Body of pancreas (tissue), 4 donors: ENCODE measurements around the gene CSNK1A1L. TPM values are rescaled to one million over a fixed set of nuclear protein-coding genes. Genes with fewer than 3 reads are reported as not detected.

ENCODE experiments used
- ATAC-seq: fragments of 150-250 bp; one replicate; pipeline ENCODE4 v1.9.1; 2016
- DNase-seq, 4 donors: peaks; one replicate each; pipeline ENCODE4 v3.0.0-alpha.2; 2019
- H3K27ac ChIP-seq, 4 donors: fragments of 200-600 bp; sonication (generic); 1 replicate in 3 of 4; 2 replicates in 1 of 4; pipeline versions ENCODE4 v1.5.1 to v1.6.1; 2016 to 2019; ENCODE audit warnings: mild to moderate bottlenecking in 1 of 4, mixed read lengths in 1 of 4, moderate library complexity in 1 of 4
- H3K27me3 ChIP-seq, 2 donors: fragments of 200-600 bp; sonication (generic); one replicate each; pipeline ENCODE4 v1.6.0; 2016; ENCODE audit warnings: mild to moderate bottlenecking in 1 of 2
- H3K36me3 ChIP-seq, 2 donors: fragments of 200-600 bp; sonication (generic); replicated peaks in 1 of 2; 2 replicates each; pipeline ENCODE4 v1.5.1; 2016; ENCODE audit warnings: low read depth in 2 of 2; ENCODE audit not compliant: insufficient read depth in 1 of 2
- H3K4me1 ChIP-seq: fragments of 200-600 bp; sonication (generic); one replicate; pipeline ENCODE4 v1.6.0; 2016
- H3K4me3 ChIP-seq, 2 donors: fragments of 200-600 bp; sonication (generic); 1 replicate in 1 of 2; 2 replicates in 1 of 2; pipeline ENCODE4 v1.5.1; 2016 to 2019
- H3K9me3 ChIP-seq, 3 donors: fragments of 200-600 bp; sonication (generic); 1 replicate in 2 of 3; 2 replicates in 1 of 3; pipeline ENCODE4 v1.5.1; 2016
- POLR2A ChIP-seq, 3 donors: fragments of 450-650 bp; IDR thresholded peaks; one replicate each; pipeline ENCODE4 v1.6.1; 2016; ENCODE audit warnings: antibody characterized with exemption in 3 of 3, mild to moderate bottlenecking in 2 of 3
- WGBS, 2 donors: methylation state at CpG; one replicate each; pipeline ENCODE4 v1.1.5; 2017; 5-methylcytosine and 5-hydroxymethylcytosine counted together
- intact Hi-C: fragments of 100-400 bp; cut with DNase I; formaldehyde crosslinking; loops from one replicate; pipeline ENCODE4 v1.15.1; 2023
- total RNA-seq, 2 donors: library from RNA; depleted of rRNA; stranded (reverse); fragments of >200 nt; gene quantifications; one replicate each; pipeline ENCODE4 v1.1.0, GENCODE V29; 2016
- TF ChIP-seq, protein P1 (sequence below), 7 experiments: fragments of 450-650 bp in 4 of 7; fragments of 200-600 bp in 3 of 7; sonication (generic) in 3 of 7; IDR thresholded peaks; one replicate each; pipeline ENCODE4 v1.5.1; 2016 to 2019; ENCODE audit warnings: antibody characterized with exemption in 7 of 7

The CSNK1A1L gene
- total RNA-seq: not detected

DNA sequence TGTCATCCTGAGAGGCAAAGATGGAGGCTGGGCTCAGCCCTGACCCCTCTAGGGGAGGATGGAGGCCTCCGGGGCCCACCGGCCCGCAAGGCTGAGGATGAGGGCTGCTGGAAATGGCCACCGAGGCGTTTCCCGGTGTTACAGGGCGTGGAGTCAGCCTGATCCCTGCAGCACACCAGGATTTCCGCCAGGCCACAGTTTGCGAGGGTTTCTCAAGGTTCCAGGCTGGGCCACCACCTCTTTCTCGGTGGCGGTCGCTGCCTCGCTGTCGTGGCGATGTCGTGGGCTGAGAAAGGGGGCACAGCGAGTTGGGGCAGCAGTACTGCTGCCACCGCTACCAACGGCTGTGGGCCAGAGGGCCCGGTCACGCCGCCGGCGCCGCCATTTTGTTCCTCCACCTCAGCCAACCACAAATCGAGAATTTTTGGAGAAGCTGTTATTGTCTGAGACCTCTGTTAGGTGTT is at the start of gene CSNK1A1L:
TSS of gene CSNK1A1L (minus strand) at position 414 of the 464 bp plus-strand sequence. CDS start at position 6, 408 bp downstream.
- H3K27ac ChIP-seq: no peak within 1 kb of the TSS
- H3K27me3 ChIP-seq: no peaks in the 10 kb centered on the region
- no peaks in the 10 kb centered on the region for H3K4me1 ChIP-seq
- no peaks in the 10 kb centered on the region for H3K36me3 ChIP-seq
- DNase-seq (no peak), ATAC-seq (no peak)
- 91 to 92% methylated on average over 15 to 26 of the region's 26 CpGs for WGBS, 2 donors
- no peaks in the 10 kb centered on the region for H3K9me3 ChIP-seq
- intact Hi-C loops: no loop called here
- no peak within 1 kb of the TSS for H3K4me3 ChIP-seq
- TF ChIP-seq POLR2A (IDR thresholded peaks at IDR 0.05): no peak
- TF ChIP-seq, protein P1, sequence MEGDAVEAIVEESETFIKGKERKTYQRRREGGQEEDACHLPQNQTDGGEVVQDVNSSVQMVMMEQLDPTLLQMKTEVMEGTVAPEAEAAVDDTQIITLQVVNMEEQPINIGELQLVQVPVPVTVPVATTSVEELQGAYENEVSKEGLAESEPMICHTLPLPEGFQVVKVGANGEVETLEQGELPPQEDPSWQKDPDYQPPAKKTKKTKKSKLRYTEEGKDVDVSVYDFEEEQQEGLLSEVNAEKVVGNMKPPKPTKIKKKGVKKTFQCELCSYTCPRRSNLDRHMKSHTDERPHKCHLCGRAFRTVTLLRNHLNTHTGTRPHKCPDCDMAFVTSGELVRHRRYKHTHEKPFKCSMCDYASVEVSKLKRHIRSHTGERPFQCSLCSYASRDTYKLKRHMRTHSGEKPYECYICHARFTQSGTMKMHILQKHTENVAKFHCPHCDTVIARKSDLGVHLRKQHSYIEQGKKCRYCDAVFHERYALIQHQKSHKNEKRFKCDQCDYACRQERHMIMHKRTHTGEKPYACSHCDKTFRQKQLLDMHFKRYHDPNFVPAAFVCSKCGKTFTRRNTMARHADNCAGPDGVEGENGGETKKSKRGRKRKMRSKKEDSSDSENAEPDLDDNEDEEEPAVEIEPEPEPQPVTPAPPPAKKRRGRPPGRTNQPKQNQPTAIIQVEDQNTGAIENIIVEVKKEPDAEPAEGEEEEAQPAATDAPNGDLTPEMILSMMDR (IDR thresholded peaks at IDR 0.05): no peak

DNA sequence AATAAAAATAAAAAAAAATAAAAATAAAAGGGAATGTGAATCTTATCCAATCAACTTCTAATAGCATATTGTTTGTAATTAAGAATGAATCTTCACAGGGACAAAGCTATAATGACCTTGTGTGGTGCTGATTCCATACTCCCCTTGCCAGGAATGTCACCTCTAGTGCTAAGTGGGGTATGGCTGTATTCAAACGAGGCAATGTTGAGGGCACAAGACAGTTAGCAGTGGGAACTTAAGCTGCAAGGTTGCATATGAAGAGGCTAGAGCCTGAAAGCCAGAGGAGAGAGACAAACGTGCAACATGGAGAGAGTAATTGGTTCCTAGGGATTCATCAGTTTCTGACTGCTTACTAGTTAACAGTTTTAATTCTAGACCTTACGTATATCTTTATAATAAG is 43.9 kb upstream of the CSNK1A1L start:
- 23 to 37% methylated on average over 3 of the region's 3 CpGs for WGBS, 2 donors

DNA sequence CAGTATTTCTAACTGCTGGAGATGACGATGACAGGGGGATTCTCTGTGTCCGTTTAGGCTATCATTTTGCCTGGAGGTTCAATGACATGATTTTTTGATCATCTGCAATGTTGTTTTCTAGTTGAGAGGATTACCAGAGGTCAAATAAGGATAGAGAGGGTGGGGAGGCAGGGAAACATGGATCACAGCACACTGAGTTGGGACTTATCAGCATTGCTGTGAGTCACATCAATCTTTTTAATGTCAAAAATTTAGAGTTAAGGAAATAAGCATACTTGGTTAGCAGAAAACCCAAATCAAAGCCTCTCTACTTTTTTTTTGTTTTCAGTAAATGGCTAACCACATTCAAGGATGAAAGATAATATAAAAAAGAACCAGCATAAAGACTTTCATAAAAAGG is 43.0 kb upstream of the CSNK1A1L start:
- ATAC-seq (no peak), DNase-seq (no peak)
- intact Hi-C loops: no loop called here
- H3K9me3 ChIP-seq: no peaks in the 10 kb centered on the region
- no peak for TF ChIP-seq POLR2A (IDR thresholded peaks at IDR 0.05)
- TF ChIP-seq, protein P1 (IDR thresholded peaks at IDR 0.05): no peak
- H3K4me1 ChIP-seq: no peaks in the 10 kb centered on the region
- H3K36me3 ChIP-seq: no peaks in the 10 kb centered on the region
- WGBS, 2 donors: 30 to 54% methylated on average over 2 of the region's 2 CpGs
- H3K27ac ChIP-seq: no peak overlapping the region
- H3K4me3 ChIP-seq: no peak overlapping the region
- H3K27me3 ChIP-seq: no peaks in the 10 kb centered on the region

More for the DNA sequence above, 43.9 kb upstream of the CSNK1A1L start:
- Histone ChIP-seq H3K36me3 (no peaks in the 10 kb centered on the region), H3K4me3 (no peak overlapping the region), H3K27ac (no peak overlapping the region), H3K9me3 (no peaks in the 10 kb centered on the region), H3K4me1 (no peaks in the 10 kb centered on the region), H3K27me3 (no peaks in the 10 kb centered on the region)
- ATAC-seq (no peak), DNase-seq (no peak)
- intact Hi-C loops: no loop called here
- TF ChIP-seq POLR2A (IDR thresholded peaks at IDR 0.05): no peak
- TF ChIP-seq, protein P1 (IDR thresholded peaks at IDR 0.05): no peak

DNA sequence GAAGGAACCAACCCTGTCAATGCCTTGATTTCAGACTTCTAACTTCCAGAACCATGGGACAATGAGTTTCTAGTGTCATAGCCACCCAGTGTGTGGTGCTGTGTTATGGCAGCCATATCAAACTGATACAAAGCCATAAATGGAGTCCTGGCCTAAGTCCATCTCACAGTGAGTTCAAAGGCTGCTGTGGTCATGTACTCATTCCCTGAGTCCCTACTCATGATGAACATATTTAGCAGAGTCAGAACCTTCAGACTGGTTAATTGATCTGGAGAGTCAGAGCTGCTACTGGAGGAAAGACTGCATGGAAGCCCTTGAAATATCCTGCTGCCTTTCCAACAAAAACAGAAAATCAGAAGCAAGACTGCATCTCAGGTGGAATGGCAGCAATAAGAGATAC is 39.2 kb upstream of the CSNK1A1L start:
- no peaks in the 10 kb centered on the region for H3K27me3 ChIP-seq
- DNase-seq: no peak
- ATAC-seq: no peak
- H3K4me1 ChIP-seq: no peaks in the 10 kb centered on the region
- no peaks in the 10 kb centered on the region for H3K9me3 ChIP-seq
- intact Hi-C loops: no loop called here
- no peak overlapping the region for H3K4me3 ChIP-seq
- TF ChIP-seq, protein P1 (IDR thresholded peaks at IDR 0.05): no peak
- TF ChIP-seq POLR2A (IDR thresholded peaks at IDR 0.05): no peak
- H3K27ac ChIP-seq: no peak overlapping the region
- H3K36me3 ChIP-seq: no peaks in the 10 kb centered on the region

DNA sequence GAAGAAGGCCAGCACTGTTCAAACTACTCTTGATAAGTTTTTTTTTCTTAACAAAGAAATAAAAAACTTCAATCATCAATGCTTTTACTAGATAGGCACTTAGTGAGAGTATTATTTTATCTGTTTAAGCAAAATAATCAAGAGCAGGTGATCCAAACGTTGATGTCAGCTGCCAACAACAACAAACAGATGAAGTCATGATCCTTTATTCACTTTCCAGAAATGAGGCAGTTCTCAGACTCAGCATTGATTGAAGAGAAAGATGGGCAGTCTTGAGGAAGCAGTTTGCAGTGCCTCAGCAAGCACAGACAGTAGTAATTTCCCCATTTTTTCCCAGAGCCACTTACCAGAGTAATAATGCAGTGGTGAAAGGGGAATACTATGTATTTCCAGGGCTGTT is 38.4 kb upstream of the CSNK1A1L start:
- no peaks in the 10 kb centered on the region for H3K36me3 ChIP-seq
- ATAC-seq: no peak
- H3K27ac ChIP-seq: no peak overlapping the region
- no peaks in the 10 kb centered on the region for H3K4me1 ChIP-seq
- H3K9me3 ChIP-seq: no peaks in the 10 kb centered on the region
- TF ChIP-seq, protein P1 (IDR thresholded peaks at IDR 0.05): no peak
- TF ChIP-seq POLR2A (IDR thresholded peaks at IDR 0.05): no peak
- no peak overlapping the region for H3K4me3 ChIP-seq
- WGBS, 2 donors: 3 to 14% methylated on average over 1 of the region's 1 CpG
- no peak for DNase-seq
- intact Hi-C loops: no loop called here
- no peaks in the 10 kb centered on the region for H3K27me3 ChIP-seq
